GM21526 (cell line): ENCODE measurements around the gene C7.

Source experiments
- ATAC-seq: cut with Tn5 transposase; IDR thresholded peaks from one replicate; pipeline ENCODE4 v1.9.1; 2021; ENCODE audit warnings: moderate library complexity; ENCODE audit not compliant: unreplicated experiment, low FRiP score

The C7 gene

DNA sequence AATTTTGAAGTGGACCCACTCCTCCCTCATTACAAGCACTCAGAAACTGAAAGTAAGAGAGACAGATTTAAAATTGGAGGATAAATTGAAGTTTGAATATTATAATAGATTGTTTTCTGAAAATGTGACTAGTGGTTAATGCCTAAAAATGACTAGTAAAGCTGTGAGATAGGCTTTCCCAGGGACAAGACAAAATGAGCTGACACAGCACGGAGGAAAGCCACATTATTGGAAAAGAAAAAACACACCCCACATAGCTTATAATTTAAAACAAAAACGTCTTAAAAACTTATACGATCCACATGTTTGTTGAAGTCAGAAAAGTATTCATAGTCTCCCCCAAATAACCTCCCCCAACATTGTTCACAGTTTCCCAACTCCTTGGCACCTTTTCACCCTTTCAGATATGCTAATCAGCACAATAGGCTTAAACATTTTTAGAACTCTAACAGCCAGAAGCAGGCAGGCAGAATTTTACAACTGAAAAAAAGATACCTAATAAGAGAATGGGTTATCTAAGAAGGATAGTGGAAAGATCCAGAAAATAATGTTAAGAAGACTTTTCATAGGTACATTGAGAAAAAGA, 6.1 kb downstream of the C7 start:
- no peak for ATAC-seq

DNA sequence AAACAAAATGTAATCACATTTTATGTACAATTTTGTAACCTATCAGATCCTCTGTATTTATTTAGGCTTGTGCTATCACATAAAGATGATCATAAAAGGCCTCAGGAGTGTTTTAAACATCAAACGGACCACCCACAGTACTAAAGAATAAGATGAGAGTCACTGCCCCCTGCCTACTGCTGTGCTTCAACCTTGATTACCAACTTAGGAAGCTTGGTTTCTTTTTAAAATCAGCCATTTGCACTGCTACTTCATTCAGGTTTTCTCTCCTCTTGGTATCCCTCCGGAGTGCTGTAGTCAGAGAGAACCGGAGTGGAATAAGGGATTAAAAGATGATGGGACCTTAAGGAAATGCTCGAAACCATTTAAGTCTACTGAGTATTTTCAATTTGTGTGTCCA, 6.9 kb downstream of the C7 start:
- ATAC-seq: no peak

DNA sequence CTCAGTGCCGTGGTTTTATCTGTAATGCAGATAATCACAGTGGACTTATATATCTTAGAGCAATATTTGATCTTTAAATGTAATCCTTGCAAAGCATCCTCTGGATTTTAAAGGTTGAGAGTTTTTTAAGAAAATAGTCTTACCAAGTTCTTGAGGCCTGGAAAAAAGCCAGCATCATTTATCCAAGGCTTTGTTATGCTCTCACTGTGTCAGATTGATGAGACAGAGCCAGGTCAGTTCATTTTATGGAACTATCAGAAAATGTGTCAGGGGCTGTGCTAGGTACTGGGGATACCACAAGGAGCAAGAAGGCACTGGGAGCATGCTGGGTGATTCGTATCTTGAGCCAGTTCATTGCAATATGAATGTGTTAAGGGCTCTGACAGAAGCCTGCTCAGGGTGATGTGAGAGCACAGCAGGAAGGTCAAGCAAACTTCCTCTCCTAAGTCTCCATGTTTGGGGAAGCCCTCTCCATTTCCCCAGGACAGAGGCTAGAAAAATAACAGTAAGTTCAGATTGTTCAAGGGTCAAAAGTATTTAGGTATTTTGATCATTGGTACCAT, 19.7 kb downstream of the C7 start:
- ATAC-seq: no peak

DNA sequence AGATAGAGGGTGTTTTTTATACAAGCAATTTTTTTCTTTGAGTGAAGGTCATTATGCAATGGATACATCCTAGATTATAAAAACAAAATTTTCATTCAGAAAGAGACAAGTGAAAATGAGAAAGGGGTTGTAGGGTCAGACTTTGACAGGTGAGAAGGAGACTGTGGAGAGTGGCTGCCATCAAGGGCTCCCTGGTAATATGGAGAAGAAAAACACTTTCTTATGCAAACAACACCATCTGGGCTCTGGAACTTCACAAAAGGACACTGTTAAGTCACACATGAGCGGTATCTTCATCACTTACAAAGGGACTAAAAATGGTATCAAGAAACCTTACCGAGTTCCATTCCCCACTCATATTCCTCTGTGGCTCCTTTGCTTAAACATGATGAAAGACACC, 23.5 kb downstream of the C7 start:
- ATAC-seq: no peak

DNA sequence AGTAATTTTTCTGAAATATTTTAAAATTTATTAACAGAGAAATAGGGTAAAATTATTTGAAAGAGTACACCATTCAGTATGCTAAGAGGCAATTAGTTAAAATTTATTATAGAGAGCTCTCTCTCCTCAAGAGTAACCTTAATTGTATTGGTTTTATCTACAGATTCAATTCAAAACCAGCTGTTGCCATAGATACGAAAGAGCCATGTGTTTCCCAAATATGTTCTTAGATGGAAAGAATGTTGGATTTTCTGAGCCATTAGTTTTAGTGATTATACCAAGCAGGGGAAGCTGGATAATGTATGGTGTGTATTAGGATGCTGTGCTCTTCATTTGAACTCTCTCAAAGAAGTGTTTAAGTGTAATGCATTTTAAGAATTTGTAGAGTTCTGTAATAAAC, 27.8 kb downstream of the C7 start:
- no peak for ATAC-seq

DNA sequence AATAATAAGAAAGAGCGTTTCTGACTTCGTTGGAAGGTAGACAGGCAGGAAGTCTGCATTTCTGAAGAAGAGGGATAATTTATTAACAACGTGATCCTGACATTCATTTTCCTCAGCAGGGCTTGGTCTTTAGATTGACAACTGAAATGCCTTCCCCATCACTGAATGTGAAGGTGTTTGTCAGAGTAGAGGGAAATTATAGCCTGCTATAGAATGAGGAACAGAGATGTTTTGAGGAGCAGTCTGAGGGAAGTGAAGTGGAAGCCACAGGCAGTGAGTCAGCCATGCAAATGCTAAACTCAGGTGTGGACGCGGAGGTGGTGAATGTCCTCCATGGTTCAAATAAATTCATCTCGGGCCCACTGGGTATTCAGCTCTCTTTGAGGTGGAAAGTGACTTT, 30.5 kb downstream of the C7 start:
- ATAC-seq: no peak

DNA sequence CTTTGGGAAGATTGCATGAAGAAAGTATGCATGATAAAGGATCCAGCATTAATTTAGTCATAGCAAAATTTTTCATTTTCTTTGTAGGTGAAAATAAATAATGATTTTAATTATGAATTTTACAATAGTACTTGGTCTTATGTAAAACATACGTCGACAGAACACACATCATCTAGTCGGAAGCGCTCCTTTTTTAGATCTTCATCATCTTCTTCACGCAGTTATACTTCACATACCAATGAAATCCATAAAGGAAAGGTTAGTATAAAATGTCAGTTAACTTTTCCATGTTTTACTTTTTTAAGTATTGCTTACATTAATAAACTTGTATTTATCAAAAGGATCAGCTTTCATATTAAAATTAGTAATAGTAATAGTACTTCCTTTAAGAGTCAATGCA, 35.8 kb downstream of the C7 start:
- no peak for ATAC-seq

DNA sequence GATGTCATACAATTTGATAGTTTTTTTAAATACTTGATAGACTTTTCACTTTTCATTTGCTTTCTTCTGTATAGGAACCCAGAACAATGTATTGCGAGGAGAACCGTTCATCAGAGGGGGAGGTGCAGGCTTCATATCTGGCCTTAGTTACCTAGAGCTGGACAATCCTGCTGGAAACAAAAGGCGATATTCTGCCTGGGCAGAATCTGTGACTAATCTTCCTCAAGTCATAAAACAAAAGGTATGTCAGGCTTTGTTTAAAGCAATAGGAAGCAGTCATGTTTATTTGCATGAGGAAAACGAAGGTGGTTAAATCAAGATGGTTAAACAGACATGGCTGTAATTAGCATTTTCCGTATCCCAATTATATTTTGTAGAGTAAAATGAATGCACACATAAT, 46.0 kb downstream of the C7 start:
- no peak for ATAC-seq

DNA sequence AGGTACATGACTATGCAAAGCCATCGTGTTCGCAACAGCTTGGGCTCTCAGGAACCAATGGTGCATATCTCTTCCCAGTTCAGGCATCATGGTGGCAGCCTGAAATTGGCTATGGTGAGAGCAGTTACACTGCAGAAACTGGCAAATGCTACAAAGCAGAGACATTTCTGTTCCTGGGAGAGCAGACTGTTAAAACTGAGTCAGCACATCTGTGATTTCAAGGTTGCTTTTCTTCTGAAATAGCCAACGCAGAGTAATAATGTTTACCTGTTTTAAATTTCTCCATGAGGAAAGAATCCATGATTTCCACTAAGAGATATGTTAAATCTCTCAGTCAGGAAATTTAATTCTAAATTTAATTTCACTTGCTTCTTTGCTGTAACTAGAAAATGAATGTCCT, 47.8 kb downstream of the C7 start:
- no peak for ATAC-seq

DNA sequence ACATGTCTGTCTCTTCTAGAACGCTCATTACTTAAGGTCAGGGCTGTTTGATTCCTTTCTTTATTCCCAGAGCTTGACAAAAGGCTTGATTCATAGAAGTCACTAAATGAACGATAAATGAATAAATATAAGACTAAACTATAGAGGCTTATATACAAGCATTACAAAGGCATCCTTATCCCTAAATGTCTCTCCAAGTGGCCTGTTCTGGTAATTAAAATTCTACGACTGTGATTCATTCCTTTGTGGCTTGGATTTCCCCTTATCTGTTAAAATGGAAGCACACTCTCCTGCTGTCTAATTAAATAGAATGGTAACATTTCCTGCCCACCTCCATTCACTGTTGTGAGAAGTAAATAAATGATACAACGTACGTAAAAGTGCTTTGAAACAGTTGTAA, 49.5 kb downstream of the C7 start:
- ATAC-seq: no peak

DNA sequence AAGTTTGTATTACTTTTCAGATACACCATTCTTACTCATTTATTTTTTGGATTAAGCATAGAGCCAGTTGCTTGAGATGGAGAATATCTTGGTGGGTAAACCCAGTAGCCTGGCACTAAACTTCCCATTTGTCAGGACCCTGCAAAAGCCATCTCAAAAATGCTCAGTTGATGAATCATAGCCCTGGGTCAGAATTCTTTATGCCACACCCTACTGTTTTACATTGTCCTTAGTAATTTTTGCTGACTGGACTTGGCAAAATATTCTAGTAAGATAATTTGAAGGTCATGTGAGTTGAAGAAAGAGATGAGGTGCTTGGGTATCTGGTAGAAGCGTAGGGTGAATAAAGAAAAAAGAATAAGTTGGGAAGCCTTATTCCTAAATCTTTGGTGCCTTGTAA, 50.7 kb downstream of the C7 start:
- no peak for ATAC-seq

DNA sequence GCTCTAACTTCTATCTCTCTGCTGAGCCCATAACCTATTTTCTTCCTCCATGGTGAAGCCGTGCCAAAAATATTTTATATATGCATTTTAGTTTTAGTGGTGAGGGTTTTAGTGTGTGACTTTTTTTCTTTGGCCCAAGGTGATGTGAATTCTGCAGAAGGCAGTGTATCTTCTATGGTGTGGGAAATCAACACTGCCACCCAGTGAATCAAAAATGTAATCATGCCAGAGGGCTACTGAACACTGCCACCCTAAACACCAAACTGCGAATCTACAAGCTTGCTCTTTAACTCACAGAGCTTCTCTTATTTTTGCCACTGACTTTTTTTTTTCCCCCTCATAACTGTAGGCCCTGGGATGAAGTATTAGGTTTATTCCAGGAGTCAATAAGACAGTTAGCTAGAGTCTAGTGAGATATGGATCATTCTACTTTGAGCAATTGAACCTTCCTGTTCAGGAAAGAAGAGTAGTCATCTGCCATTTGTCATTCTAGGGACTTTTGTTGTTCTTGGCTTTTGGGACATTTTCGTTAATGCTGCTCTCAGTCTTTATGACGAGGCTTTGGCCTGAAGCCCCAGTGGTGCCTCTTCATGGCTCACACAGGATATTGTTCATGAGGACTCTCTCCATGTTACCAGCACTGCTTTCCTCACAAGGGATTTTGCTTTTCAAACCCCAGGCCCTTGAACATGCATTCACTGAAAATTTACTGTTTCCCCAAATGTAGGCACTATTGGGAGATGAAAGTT, 53.1 kb downstream of the C7 start:
- no peak for ATAC-seq

DNA sequence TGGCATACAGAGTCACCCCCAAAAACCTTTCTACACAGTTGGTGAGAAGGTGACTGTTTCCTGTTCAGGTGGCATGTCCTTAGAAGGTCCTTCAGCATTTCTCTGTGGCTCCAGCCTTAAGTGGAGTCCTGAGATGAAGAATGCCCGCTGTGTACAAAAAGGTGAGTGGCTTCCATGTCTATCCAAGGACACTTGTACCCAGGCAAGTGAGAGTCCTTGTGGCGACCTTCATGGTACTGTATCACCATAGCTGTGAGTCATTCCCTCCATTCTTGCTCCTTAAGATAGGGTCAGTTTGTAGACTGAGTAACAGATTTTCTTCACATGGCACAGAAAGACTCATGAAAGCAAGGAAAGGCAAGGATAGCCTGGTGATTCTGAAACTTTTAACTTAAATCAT, 63.1 kb downstream of the C7 start:
- no peak for ATAC-seq

DNA sequence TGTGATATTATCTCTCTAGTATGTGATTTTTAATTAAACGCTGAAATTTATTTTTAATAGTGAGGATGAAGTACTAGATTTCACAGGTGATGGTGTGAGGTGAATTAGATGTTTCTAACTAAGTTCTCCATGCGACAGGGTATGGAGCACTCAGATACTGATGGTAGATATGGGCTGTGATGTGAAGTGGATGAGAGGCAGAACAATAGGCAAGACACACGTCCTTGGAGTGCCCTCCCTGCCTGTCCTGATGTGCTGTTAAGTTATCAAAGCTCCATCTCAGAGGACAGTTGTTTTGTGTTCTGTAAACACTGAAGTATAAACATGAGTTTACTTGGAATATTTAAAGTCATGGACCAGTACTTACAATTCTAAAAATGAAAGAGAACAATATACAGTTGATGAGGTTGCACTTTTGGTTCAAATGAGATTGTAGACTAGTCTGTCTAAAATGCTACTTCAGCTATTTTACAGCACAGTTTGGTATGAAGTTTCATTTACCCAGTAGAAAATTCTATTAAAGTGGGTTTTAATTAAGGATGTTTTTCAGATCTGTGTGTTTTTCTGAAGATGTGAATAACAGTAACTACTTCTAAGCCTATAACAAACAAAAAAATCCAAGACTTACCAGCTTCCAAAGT, 64.2 kb downstream of the C7 start:
- no peak for ATAC-seq

DNA sequence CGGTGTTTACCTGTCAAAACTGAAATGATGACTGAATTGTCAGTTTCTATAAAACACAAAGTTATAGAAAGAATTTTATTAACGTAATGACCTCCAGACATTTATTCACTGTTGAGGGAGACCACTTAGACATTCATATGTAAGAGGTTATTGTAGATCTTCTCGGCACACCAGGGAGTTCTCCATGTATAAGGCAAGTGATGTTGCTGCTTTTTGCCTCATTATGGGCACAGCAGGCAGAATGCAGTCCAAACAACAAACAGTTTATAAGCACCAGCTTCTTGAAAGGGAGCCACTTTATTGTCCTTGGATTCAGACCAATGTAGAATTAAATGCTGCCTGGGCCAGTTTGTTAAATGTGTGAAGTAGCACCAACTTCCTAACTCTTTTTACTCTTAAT, 66.7 kb downstream of the C7 start:
- ATAC-seq: no peak

DNA sequence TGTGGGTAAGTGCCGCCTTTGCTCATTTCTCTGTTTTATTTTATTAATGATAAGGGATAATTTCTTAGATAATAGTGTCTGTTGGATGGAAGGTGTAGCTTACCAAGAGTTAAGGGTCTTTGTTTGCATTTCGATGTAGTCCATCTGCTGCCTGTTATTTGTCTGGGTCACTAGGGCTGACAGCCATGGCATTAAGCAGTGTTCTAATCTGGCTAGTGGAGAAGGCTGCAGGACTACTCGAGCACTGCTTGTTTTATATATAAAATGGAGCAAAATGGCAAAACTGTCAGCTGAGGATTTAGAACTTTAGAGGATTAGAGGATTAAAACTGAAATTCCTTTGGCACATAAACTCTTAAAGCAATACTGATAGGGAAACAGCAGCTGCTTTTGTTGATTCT, 67.5 kb downstream of the C7 start:
- ATAC-seq: no peak

DNA sequence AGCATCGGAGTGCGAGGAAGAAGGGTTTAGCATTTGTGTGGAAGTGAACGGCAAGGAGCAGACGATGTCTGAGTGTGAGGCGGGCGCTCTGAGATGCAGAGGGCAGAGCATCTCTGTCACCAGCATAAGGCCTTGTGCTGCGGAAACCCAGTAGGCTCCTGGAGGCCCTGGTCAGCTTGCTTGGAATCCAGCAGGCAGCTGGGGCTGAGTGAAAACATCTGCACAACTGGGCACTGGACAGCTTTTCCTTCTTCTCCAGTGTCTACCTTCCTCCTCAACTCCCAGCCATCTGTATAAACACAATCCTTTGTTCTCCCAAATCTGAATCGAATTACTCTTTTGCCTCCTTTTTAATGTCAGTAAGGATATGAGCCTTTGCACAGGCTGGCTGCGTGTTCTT, 72.1 kb downstream of the C7 start:
- ATAC-seq: no peak

DNA sequence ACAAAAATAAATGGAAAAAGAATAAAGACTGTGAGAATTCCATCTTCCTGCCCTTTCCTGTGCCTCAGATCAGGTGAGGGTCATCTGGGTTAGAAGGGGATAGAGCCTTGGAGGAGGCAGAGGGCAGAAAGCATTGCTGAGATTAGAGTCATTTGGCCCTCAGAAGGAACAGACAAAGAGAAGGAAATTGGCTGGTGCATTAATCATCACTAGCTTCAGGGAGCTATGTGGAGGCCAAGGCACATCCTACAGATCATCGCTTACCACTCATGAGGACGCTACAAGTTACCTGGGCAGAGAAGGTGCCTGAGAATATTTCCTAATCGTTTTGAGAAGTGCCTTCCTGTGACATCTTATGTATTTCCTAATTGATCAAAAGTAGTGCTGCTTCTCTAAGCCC, 74.5 kb downstream of the C7 start:
- no peak for ATAC-seq

DNA sequence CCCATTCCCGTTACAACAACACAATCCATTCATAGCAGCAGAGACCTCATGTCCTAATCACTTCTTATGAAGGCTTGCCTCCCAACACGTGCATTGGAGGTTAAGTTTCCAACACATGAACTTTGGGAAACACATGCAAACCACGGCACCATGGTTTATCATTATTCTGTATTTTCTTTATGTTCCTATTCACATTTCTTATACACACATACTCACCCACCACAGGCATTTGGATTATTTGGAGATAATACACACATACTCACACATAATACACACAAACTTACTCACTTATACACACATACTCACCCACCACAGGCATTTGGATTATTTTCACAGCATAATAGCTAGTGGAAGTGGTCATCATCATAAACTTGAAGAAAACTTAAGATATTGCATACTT, 75.6 kb downstream of the C7 start:
- no peak for ATAC-seq

DNA sequence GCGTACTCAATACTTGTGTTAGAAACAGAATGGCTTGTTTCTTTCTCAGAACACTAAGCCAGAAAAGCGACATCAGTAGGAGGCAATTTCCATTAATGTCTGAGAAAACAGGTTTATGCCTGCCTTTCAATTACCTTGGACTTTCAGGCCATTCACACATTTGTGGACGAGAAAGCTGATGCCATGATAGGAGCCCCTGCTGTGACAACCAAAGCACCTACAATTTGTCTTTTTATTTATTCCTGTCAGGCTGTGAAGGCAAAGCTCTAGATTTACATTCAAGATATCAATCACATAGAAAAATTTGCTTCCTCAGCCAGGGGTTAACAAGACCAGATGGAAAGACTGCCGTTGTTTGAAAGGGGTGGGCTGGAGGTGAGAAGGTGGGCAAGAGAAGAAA, 76.2 kb downstream of the C7 start:
- no peak for ATAC-seq

DNA sequence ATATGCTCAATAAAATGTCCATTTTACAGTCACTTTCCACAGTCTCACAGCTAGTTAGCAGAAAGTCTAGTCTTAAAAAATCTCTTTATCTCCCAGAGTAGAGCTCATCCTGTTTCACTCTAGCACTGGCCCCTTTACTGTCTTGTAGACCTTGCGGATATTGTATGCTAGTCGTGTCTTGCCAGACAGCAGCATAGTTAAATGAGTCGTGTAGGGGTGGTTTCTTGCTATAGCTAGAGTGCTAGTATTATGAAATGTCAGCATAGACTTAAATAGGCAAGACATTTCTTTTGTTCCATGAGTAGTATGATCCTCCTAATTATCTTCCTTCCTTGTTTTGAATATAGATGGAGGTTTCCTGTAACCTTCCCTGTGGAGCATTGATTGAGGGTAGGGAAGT, 77.4 kb downstream of the C7 start:
- no peak for ATAC-seq

DNA sequence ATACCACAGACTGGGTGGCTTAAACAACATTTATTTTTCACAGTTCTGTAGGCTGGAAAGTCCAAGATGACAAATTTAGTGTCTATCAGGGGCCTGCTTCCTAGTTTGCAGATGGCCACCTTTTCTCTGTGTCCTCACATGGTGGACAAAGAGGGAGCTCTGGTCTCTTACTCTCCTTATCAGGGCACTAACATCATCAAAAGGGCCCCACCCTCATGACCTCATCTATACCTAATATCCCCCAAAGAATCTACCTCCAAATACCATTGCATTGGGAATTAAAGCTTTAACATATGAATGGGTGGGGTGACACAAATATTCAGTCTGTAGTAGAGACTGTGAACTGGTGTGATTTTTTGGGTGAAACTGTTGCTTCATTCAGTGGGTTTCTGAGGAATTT, 78.1 kb downstream of the C7 start:
- no peak for ATAC-seq
